ENCODE measurements around the gene PWP2. TPM values are rescaled to one million over a fixed set of nuclear protein-coding genes. Genes with fewer than 3 reads are reported as not detected.
"Not testable (repeated sequence)": the region's sequence is repeated elsewhere in the genome, so short reads cannot be mapped to it uniquely, and the experiment has no call there.

PWP2 gene
- total RNA-seq, 1 donor from 2014 or later: 20.4 TPM

GRCh38 chr21:44170326-44170725, 63.1 kb downstream of the PWP2 start:
- H3K4me1 ChIP-seq; H3K36me3 ChIP-seq; H3K9me3 ChIP-seq; DNase-seq (ENCODE audit: extremely low spot score in 2 of 2); H3K27me3 ChIP-seq; H3K4me3 ChIP-seq; intact Hi-C loops (cut with DNase I); H3K27ac ChIP-seq: not testable (repeated sequence)

GRCh38 chr21:44170863-44171262, 63.7 kb downstream of the PWP2 start:
- intact Hi-C loops (cut with DNase I); DNase-seq (ENCODE audit: extremely low spot score in 2 of 2); H3K4me1 ChIP-seq; H3K27me3 ChIP-seq; H3K36me3 ChIP-seq; H3K27ac ChIP-seq; H3K9me3 ChIP-seq; H3K4me3 ChIP-seq: not testable (repeated sequence)

GRCh38 chr21:44171962-44172572, 64.9 kb downstream of the PWP2 start:
- intact Hi-C loops (cut with DNase I); H3K27me3 ChIP-seq; H3K27ac ChIP-seq; H3K4me1 ChIP-seq; H3K9me3 ChIP-seq; DNase-seq (ENCODE audit: extremely low spot score in 2 of 2); H3K36me3 ChIP-seq; H3K4me3 ChIP-seq: not testable (repeated sequence)

- H3K36me3 ChIP-seq; H3K9me3 ChIP-seq; H3K27ac ChIP-seq; H3K27me3 ChIP-seq; intact Hi-C loops (cut with DNase I); H3K4me3 ChIP-seq; H3K4me1 ChIP-seq; DNase-seq (ENCODE audit: extremely low spot score in 2 of 2): not testable (repeated sequence)
Measured at GRCh38 chr21:44172741-44173140, 65.5 kb downstream of the PWP2 start.

GRCh38 chr21:44175189-44175588, 68.0 kb downstream of the PWP2 start:
- H3K9me3 ChIP-seq; H3K36me3 ChIP-seq; H3K4me3 ChIP-seq; H3K27me3 ChIP-seq; DNase-seq (ENCODE audit: extremely low spot score in 2 of 2); intact Hi-C loops (cut with DNase I); H3K27ac ChIP-seq; H3K4me1 ChIP-seq: not testable (repeated sequence)

GRCh38 chr21:44176127-44176526, 68.9 kb downstream of the PWP2 start:
- H3K9me3 ChIP-seq; H3K27ac ChIP-seq; H3K27me3 ChIP-seq; intact Hi-C loops (cut with DNase I); DNase-seq (ENCODE audit: extremely low spot score in 2 of 2); H3K4me3 ChIP-seq; H3K36me3 ChIP-seq; H3K4me1 ChIP-seq: not testable (repeated sequence)

Other genes starting within 250 kb of the PWP2 start
- gene AGPAT3, start 242.2 kb upstream of the PWP2 start, total RNA-seq: 34.4 TPM
- gene TRAPPC10, start 95.1 kb upstream of the PWP2 start, total RNA-seq: 22.6 TPM
- 12.0 TPM for gene GATD3, start 26.3 kb downstream of the PWP2 start, total RNA-seq
- 6.4 TPM for gene ICOSLG, start 133.5 kb downstream of the PWP2 start, total RNA-seq
- gene DNMT3L, start 154.5 kb downstream of the PWP2 start, total RNA-seq: not detected
- 0.25 TPM for gene AIRE, start 178.5 kb downstream of the PWP2 start, total RNA-seq
- 79.1 TPM for gene PFKL, start 192.7 kb downstream of the PWP2 start, total RNA-seq
- gene CFAP410, start 232.0 kb downstream of the PWP2 start, total RNA-seq: 24.3 TPM
- gene TRPM2, start 246.2 kb downstream of the PWP2 start, total RNA-seq: 2.2 TPM